ENCODE results near the gene MPEG1.

MPEG1 gene

GRCh38 chr11:59218319-59218718, 5.6 kb upstream of the MPEG1 start:
- H3K9ac ChIP-seq (ENCODE audit: low read length): no peak overlapping the region
- H3K27ac ChIP-seq (ENCODE audit: low read depth, low read length): no peak overlapping the region
- H3K27me3 ChIP-seq (ENCODE audit: control insufficient read depth, insufficient read depth, low read length): no peaks in the 10 kb centered on the region
- H3K4me1 ChIP-seq (ENCODE audit: control insufficient read depth, insufficient read depth, low read length): no peaks in the 10 kb centered on the region
- H3K4me3 ChIP-seq (ENCODE audit: low read depth, low read length): no peak overlapping the region
- no peaks in the 10 kb centered on the region for H3K36me3 ChIP-seq (ENCODE audit: control insufficient read depth, insufficient read depth, low read length)
- H3K9me3 ChIP-seq (ENCODE audit: control insufficient read depth, insufficient read depth, low read depth, low read length): no peaks in the 10 kb centered on the region

DNA sequence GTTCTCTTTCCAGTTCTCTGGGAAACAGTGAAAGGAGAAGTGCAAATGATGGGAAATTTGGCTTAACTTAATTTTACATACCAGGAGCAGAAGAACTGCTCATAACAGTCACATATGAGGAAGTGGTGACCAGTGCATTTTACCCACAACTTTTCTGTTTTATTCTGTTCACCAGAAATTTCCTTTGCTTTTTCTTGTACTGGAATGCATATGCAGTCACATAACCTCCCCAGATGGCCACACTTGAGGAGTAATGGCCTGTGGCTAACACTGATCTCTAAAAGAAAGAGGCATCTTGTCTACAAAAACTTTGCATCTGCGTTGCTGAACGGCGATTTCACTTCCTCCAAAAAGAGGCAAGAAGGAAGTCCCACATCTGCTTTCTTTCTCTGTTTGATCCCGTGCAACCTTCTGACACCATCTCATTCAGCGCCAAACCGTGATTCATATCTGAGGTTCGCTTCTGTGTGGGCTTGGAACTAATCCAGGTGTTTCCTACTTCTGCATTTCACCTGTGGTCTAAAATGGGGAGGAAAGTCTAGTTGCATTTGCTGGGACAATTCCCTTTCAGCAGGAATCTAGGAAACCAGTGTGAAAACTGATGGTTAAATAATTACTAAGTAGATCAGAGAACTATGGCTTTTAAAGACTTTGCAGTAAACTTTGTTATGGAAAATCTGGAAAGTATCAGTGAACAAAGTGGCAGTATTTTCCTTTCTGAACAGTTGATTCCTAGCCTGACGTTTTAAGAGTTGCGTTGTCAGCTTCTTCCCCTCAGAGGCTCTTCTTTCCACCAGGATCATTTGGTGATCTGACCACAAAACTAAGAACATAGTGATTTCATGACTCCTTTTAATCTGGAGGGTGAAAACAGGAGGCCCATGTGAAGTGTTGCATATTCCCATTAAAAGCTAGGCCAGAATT, 4.2 kb upstream of the MPEG1 start:
- no peaks in the 10 kb centered on the region for H3K27me3 ChIP-seq (ENCODE audit: control insufficient read depth, insufficient read depth, low read length)
- no peaks in the 10 kb centered on the region for H3K4me1 ChIP-seq (ENCODE audit: control insufficient read depth, insufficient read depth, low read length)
- no peak overlapping the region for H3K27ac ChIP-seq (ENCODE audit: low read depth, low read length)
- no peaks in the 10 kb centered on the region for H3K9me3 ChIP-seq (ENCODE audit: control insufficient read depth, insufficient read depth, low read depth, low read length)
- H3K4me3 ChIP-seq (ENCODE audit: low read depth, low read length): no peak overlapping the region
- H3K9ac ChIP-seq (ENCODE audit: low read length): no peak overlapping the region
- no peaks in the 10 kb centered on the region for H3K36me3 ChIP-seq (ENCODE audit: control insufficient read depth, insufficient read depth, low read length)

GRCh38 chr11:59214141-59214893, 1.6 kb upstream of the MPEG1 start:
- Histone ChIP-seq H3K27ac (ENCODE audit: low read depth, low read length) (no peak overlapping the region), H3K4me3 (ENCODE audit: low read depth, low read length) (no peak overlapping the region), H3K9ac (ENCODE audit: low read length) (no peak overlapping the region), H3K4me1 (ENCODE audit: control insufficient read depth, insufficient read depth, low read length) (no peaks in the 10 kb centered on the region), H3K27me3 (ENCODE audit: control insufficient read depth, insufficient read depth, low read length) (no peaks in the 10 kb centered on the region), H3K36me3 (ENCODE audit: control insufficient read depth, insufficient read depth, low read length) (no peaks in the 10 kb centered on the region), H3K9me3 (ENCODE audit: control insufficient read depth, insufficient read depth, low read depth, low read length) (no peaks in the 10 kb centered on the region)

GRCh38 chr11:59212222-59212621, 505 bp downstream of the MPEG1 start:
- Histone ChIP-seq H3K4me1 (ENCODE audit: control insufficient read depth, insufficient read depth, low read length) (no peaks in the 10 kb centered on the region; the same call in 1 of the 2 replicates), H3K9ac (ENCODE audit: low read length) (no peak overlapping the region), H3K36me3 (ENCODE audit: control insufficient read depth, insufficient read depth, low read length) (no peaks in the 10 kb centered on the region), H3K27me3 (ENCODE audit: control insufficient read depth, insufficient read depth, low read length) (no peaks in the 10 kb centered on the region), H3K9me3 (ENCODE audit: control insufficient read depth, insufficient read depth, low read depth, low read length) (no peaks in the 10 kb centered on the region), H3K4me3 (ENCODE audit: low read depth, low read length) (no peak overlapping the region), H3K27ac (ENCODE audit: low read depth, low read length) (no peak overlapping the region)

- Histone ChIP-seq H3K27ac (ENCODE audit: low read depth, low read length) (no peak overlapping the region), H3K9me3 (ENCODE audit: control insufficient read depth, insufficient read depth, low read depth, low read length) (no peaks in the 10 kb centered on the region), H3K27me3 (ENCODE audit: control insufficient read depth, insufficient read depth, low read length) (no peaks in the 10 kb centered on the region), H3K36me3 (ENCODE audit: control insufficient read depth, insufficient read depth, low read length) (peaks cover 17% of the 10 kb centered on the region), H3K4me3 (ENCODE audit: low read depth, low read length) (no peak overlapping the region), H3K4me1 (ENCODE audit: control insufficient read depth, insufficient read depth, low read length) (no peaks in the 10 kb centered on the region; the same call in 1 of the 2 replicates), H3K9ac (ENCODE audit: low read length) (no peak overlapping the region)
These were observed 3.8 kb downstream of the MPEG1 start for GRCh38 chr11:59208956-59209355.

- Histone ChIP-seq H3K4me1 (ENCODE audit: control insufficient read depth, insufficient read depth, low read length) (no peaks in the 10 kb centered on the region; the same call in 1 of the 2 replicates), H3K4me3 (ENCODE audit: low read depth, low read length) (no peak overlapping the region), H3K9ac (ENCODE audit: low read length) (no peak overlapping the region), H3K27ac (ENCODE audit: low read depth, low read length) (no peak overlapping the region), H3K27me3 (ENCODE audit: control insufficient read depth, insufficient read depth, low read length) (no peaks in the 10 kb centered on the region), H3K9me3 (ENCODE audit: control insufficient read depth, insufficient read depth, low read depth, low read length) (no peaks in the 10 kb centered on the region), H3K36me3 (ENCODE audit: control insufficient read depth, insufficient read depth, low read length) (peaks cover 17% of the 10 kb centered on the region)
These were observed 4.7 kb downstream of the MPEG1 start for GRCh38 chr11:59207988-59208451.

GRCh38 chr11:59206635-59207034, 6.1 kb downstream of the MPEG1 start:
- H3K9me3 ChIP-seq (ENCODE audit: control insufficient read depth, insufficient read depth, low read depth, low read length): no peaks in the 10 kb centered on the region
- H3K27me3 ChIP-seq (ENCODE audit: control insufficient read depth, insufficient read depth, low read length): no peaks in the 10 kb centered on the region
- H3K9ac ChIP-seq (ENCODE audit: low read length): no peak overlapping the region
- no peaks in the 10 kb centered on the region; the same call in 1 of the 2 replicates for H3K4me1 ChIP-seq (ENCODE audit: control insufficient read depth, insufficient read depth, low read length)
- no peak overlapping the region for H3K27ac ChIP-seq (ENCODE audit: low read depth, low read length)
- peaks cover 22% of the 10 kb centered on the region for H3K36me3 ChIP-seq (ENCODE audit: control insufficient read depth, insufficient read depth, low read length)
- H3K4me3 ChIP-seq (ENCODE audit: low read depth, low read length): no peak overlapping the region

DNA sequence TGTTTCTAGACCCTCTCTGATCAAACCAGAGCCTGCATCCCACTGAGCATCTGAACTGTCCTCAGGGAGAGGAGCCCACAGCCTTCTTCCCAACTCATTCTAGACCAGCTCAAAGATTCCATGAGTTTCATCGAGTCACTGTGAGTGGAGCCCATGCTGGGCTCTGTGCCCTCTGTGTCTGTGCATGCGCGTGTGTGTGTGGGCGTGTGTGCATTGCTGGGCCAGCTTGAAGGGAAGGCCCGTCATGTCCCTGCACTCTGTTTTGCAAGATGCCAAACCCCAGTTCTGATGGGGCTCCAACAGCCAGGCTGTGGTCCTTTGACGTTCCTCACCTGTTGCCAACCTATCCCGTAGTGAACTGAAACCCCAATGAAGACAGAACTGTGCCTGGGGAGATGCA, 7.1 kb downstream of the MPEG1 start:
- Histone ChIP-seq H3K9ac (ENCODE audit: low read length) (no peak overlapping the region), H3K36me3 (ENCODE audit: control insufficient read depth, insufficient read depth, low read length) (peaks cover 24% of the 10 kb centered on the region), H3K27me3 (ENCODE audit: control insufficient read depth, insufficient read depth, low read length) (no peaks in the 10 kb centered on the region), H3K27ac (ENCODE audit: low read depth, low read length) (no peak overlapping the region), H3K9me3 (ENCODE audit: control insufficient read depth, insufficient read depth, low read depth, low read length) (no peaks in the 10 kb centered on the region), H3K4me3 (ENCODE audit: low read depth, low read length) (no peak overlapping the region), H3K4me1 (ENCODE audit: control insufficient read depth, insufficient read depth, low read length) (no peaks in the 10 kb centered on the region; the same call in 1 of the 2 replicates)

- H3K27me3 ChIP-seq (ENCODE audit: control insufficient read depth, insufficient read depth, low read length): no peaks in the 10 kb centered on the region
- H3K36me3 ChIP-seq (ENCODE audit: control insufficient read depth, insufficient read depth, low read length): peaks cover 28% of the 10 kb centered on the region
- no peaks in the 10 kb centered on the region for H3K9me3 ChIP-seq (ENCODE audit: control insufficient read depth, insufficient read depth, low read depth, low read length)
- no peaks in the 10 kb centered on the region; the same call in 1 of the 2 replicates for H3K4me1 ChIP-seq (ENCODE audit: control insufficient read depth, insufficient read depth, low read length)
- H3K9ac ChIP-seq (ENCODE audit: low read length): no peak overlapping the region
- H3K27ac ChIP-seq (ENCODE audit: low read depth, low read length): no peak overlapping the region
- no peak overlapping the region for H3K4me3 ChIP-seq (ENCODE audit: low read depth, low read length)
These were observed 8.0 kb downstream of the MPEG1 start for GRCh38 chr11:59204746-59205145.

GRCh38 chr11:59201353-59201752, 11.4 kb downstream of the MPEG1 start:
- peaks cover 51% of the 10 kb centered on the region for H3K36me3 ChIP-seq (ENCODE audit: control insufficient read depth, insufficient read depth, low read length)
- H3K27me3 ChIP-seq (ENCODE audit: control insufficient read depth, insufficient read depth, low read length): no peaks in the 10 kb centered on the region
- no peaks in the 10 kb centered on the region for H3K4me1 ChIP-seq (ENCODE audit: control insufficient read depth, insufficient read depth, low read length)

GRCh38 chr11:59200423-59200746, 12.3 kb downstream of the MPEG1 start:
- Histone ChIP-seq H3K27ac (ENCODE audit: low read depth, low read length) (no peak overlapping the region), H3K9ac (ENCODE audit: low read length) (no peak overlapping the region), H3K36me3 (ENCODE audit: control insufficient read depth, insufficient read depth, low read length) (peaks cover 57% of the 10 kb centered on the region), H3K4me3 (ENCODE audit: low read depth, low read length) (no peak overlapping the region), H3K4me1 (ENCODE audit: control insufficient read depth, insufficient read depth, low read length) (no peaks in the 10 kb centered on the region), H3K27me3 (ENCODE audit: control insufficient read depth, insufficient read depth, low read length) (no peaks in the 10 kb centered on the region), H3K9me3 (ENCODE audit: control insufficient read depth, insufficient read depth, low read depth, low read length) (peaks cover 4% of the 10 kb centered on the region; the same call in 1 of the 2 replicates)

More at GRCh38 chr11:59201353-59201752, 11.4 kb downstream of the MPEG1 start:
- Histone ChIP-seq H3K27ac (ENCODE audit: low read depth, low read length) (no peak overlapping the region), H3K4me3 (ENCODE audit: low read depth, low read length) (no peak overlapping the region), H3K9ac (ENCODE audit: low read length) (no peak overlapping the region), H3K9me3 (ENCODE audit: control insufficient read depth, insufficient read depth, low read depth, low read length) (peaks cover 4% of the 10 kb centered on the region; the same call in 1 of the 2 replicates)

All from HUES6 (cell line).